ENCODE results near the gene MUC3A.

MUC3A gene

GRCh38 chr7:100952641-100953040, 3.3 kb downstream of the MUC3A start:
- no peak for ATAC-seq (ENCODE audit: insufficient read depth, low read depth)

GRCh38 chr7:100957832-100958421, 8.6 kb downstream of the MUC3A start:
- H3K4me3 ChIP-seq (ENCODE audit: low read depth in 1 of 2, low read length in 2 of 2) = no peak overlapping the region
- no peaks in the 10 kb centered on the region for H4K20me1 ChIP-seq (ENCODE audit: insufficient read depth, low read length)
- H3K27ac ChIP-seq (ENCODE audit: low read length) = no peak overlapping the region
- H3K79me2 ChIP-seq (ENCODE audit: insufficient read depth, low read length) = no peaks in the 10 kb centered on the region
- no peak overlapping the region for H3K9ac ChIP-seq (ENCODE audit: low read depth, low read length)
- no peak overlapping the region for H2AFZ ChIP-seq (ENCODE audit: low read depth, low read length)
- DNase-seq (no peak), ATAC-seq (ENCODE audit: insufficient read depth, low read depth) (peak; percentile 53; the same call in 2 of the 3 replicates)
- no peaks in the 10 kb centered on the region for H3K9me3 ChIP-seq (ENCODE audit: insufficient read depth, low read length, severe bottlenecking)
- H3K4me1 ChIP-seq (ENCODE audit: insufficient read depth, low read length) = no peaks in the 10 kb centered on the region
- H3K4me2 ChIP-seq (ENCODE audit: insufficient read depth, low read length) = no peak overlapping the region
- TF ChIP-seq, protein P1, sequence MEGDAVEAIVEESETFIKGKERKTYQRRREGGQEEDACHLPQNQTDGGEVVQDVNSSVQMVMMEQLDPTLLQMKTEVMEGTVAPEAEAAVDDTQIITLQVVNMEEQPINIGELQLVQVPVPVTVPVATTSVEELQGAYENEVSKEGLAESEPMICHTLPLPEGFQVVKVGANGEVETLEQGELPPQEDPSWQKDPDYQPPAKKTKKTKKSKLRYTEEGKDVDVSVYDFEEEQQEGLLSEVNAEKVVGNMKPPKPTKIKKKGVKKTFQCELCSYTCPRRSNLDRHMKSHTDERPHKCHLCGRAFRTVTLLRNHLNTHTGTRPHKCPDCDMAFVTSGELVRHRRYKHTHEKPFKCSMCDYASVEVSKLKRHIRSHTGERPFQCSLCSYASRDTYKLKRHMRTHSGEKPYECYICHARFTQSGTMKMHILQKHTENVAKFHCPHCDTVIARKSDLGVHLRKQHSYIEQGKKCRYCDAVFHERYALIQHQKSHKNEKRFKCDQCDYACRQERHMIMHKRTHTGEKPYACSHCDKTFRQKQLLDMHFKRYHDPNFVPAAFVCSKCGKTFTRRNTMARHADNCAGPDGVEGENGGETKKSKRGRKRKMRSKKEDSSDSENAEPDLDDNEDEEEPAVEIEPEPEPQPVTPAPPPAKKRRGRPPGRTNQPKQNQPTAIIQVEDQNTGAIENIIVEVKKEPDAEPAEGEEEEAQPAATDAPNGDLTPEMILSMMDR (IDR thresholded peaks at IDR 0.05; ENCODE audit: borderline replicate concordance, extremely low read depth, low read length, poor library complexity, severe bottlenecking) = no peak
- TF ChIP-seq EZH2 (IDR thresholded peaks at IDR 0.05; ENCODE audit: borderline replicate concordance, low read depth, low read length, severe bottlenecking) = no peak
- no peaks in the 10 kb centered on the region for H3K36me3 ChIP-seq (ENCODE audit: insufficient read depth, low read length)
- H3K27me3 ChIP-seq (ENCODE audit: insufficient read depth, low read length, poor library complexity) = peaks cover 12% of the 10 kb centered on the region

More at GRCh38 chr7:100952641-100953040, 3.3 kb downstream of the MUC3A start:
- Histone ChIP-seq H3K36me3 (ENCODE audit: insufficient read depth, low read length) (no peaks in the 10 kb centered on the region), H3K4me1 (ENCODE audit: insufficient read depth, low read length) (no peaks in the 10 kb centered on the region), H3K79me2 (ENCODE audit: insufficient read depth, low read length) (no peaks in the 10 kb centered on the region), H4K20me1 (ENCODE audit: insufficient read depth, low read length) (no peaks in the 10 kb centered on the region), H2AFZ (ENCODE audit: low read depth, low read length) (no peak overlapping the region), H3K27ac (ENCODE audit: low read length) (no peak overlapping the region), H3K4me3 (ENCODE audit: low read depth in 1 of 2, low read length in 2 of 2) (no peak overlapping the region), H3K9ac (ENCODE audit: low read depth, low read length) (no peak overlapping the region), H3K27me3 (ENCODE audit: insufficient read depth, low read length, poor library complexity) (peaks cover 10% of the 10 kb centered on the region), H3K9me3 (ENCODE audit: insufficient read depth, low read length, severe bottlenecking) (no peaks in the 10 kb centered on the region), H3K4me2 (ENCODE audit: insufficient read depth, low read length) (no peak overlapping the region)
- no peak for DNase-seq
- no peak for TF ChIP-seq EZH2 (IDR thresholded peaks at IDR 0.05; ENCODE audit: borderline replicate concordance, low read depth, low read length, severe bottlenecking)
- TF ChIP-seq, protein P1 (IDR thresholded peaks at IDR 0.05; ENCODE audit: borderline replicate concordance, extremely low read depth, low read length, poor library complexity, severe bottlenecking) = no peak

- Histone ChIP-seq H3K9ac (ENCODE audit: low read depth, low read length) (no peak overlapping the region), H3K4me3 (ENCODE audit: low read depth in 1 of 2, low read length in 2 of 2) (no peak overlapping the region), H3K4me1 (ENCODE audit: insufficient read depth, low read length) (no peaks in the 10 kb centered on the region), H3K79me2 (ENCODE audit: insufficient read depth, low read length) (no peaks in the 10 kb centered on the region), H3K9me3 (ENCODE audit: insufficient read depth, low read length, severe bottlenecking) (no peaks in the 10 kb centered on the region), H3K4me2 (ENCODE audit: insufficient read depth, low read length) (no peak overlapping the region), H4K20me1 (ENCODE audit: insufficient read depth, low read length) (peaks cover 6% of the 10 kb centered on the region; the same call in 1 of the 2 replicates), H3K36me3 (ENCODE audit: insufficient read depth, low read length) (no peaks in the 10 kb centered on the region), H3K27ac (ENCODE audit: low read length) (no peak overlapping the region), H2AFZ (ENCODE audit: low read depth, low read length) (no peak overlapping the region), H3K27me3 (ENCODE audit: insufficient read depth, low read length, poor library complexity) (peaks cover 12% of the 10 kb centered on the region)
- DNase-seq (no peak), ATAC-seq (ENCODE audit: insufficient read depth, low read depth) (no peak)
- TF ChIP-seq EZH2 (IDR thresholded peaks at IDR 0.05; ENCODE audit: borderline replicate concordance, low read depth, low read length, severe bottlenecking) = no peak
- TF ChIP-seq, protein P1 (IDR thresholded peaks at IDR 0.05; ENCODE audit: borderline replicate concordance, extremely low read depth, low read length, poor library complexity, severe bottlenecking) = no peak
These were observed 10.6 kb downstream of the MUC3A start for GRCh38 chr7:100959894-100960293.

All from DND-41 (cell line).